ENCODE measurements around the gene MRGPRG. TPM values are rescaled to one million over a fixed set of nuclear protein-coding genes. Genes with fewer than 3 reads are reported as not detected.

Gene MRGPRG
- total RNA-seq, 1 donor from 2014 or later = not detected

DNA sequence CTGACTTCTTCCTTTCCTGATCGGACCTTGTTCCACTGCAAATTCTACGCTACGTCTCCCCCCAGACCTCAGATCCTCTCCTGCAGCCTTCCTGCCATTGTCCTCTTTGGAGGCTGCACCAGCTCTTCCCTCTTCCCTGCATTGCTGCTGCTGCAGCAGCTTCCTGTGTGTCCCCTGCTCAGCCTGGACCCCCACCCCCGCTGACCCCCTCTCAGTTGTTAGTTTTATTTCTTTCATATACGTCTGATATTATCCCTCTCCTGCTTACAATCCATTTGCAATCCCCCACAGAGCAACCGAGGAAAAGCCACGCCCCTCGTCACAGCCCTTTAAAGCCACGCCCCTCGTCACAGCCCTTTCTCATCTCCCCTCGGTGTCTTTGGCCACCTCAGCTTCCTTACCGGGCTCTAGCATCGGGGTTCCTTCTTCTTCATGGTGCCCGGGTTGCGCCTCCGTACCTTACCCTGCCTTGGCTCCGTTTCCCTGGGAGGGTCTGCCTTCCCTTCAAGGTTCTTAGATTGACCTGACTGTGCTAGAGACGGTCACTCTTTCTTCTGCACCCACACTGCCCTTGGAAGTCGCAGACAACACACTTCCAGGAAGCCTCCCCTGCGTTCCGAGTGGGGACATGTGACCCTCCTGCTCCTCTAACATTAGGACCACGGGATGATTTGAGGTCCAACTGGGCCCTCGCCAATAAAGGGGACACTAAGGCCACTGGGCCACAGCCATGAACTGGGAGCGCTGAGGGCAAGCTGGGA lies 4.8 kb downstream of the MRGPRG start:
- no peak for DNase-seq (ENCODE audit: extremely low read depth, low read depth, low spot score)

DNA sequence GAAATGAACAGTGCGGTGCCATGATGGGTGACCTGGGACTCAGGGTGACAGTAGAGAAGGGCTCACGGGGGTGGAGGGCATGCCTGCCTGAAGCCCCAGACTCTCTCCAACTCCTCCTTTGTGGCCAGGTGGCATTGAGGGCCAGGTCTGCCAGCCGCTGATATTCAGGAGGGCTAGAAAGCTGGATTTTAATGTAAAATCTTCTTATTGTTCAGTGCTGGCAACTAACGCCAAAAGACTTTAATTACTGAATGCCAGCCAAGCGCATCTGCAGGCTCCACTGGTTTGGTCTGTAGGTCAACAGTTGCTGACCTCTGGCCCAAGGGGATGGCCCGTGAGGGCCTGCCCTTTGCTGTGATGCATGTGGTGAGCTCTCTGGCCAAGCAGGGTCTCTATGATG lies 10.3 kb downstream of the MRGPRG start:
- DNase-seq (ENCODE audit: extremely low read depth, low read depth, low spot score) = no peak

DNA sequence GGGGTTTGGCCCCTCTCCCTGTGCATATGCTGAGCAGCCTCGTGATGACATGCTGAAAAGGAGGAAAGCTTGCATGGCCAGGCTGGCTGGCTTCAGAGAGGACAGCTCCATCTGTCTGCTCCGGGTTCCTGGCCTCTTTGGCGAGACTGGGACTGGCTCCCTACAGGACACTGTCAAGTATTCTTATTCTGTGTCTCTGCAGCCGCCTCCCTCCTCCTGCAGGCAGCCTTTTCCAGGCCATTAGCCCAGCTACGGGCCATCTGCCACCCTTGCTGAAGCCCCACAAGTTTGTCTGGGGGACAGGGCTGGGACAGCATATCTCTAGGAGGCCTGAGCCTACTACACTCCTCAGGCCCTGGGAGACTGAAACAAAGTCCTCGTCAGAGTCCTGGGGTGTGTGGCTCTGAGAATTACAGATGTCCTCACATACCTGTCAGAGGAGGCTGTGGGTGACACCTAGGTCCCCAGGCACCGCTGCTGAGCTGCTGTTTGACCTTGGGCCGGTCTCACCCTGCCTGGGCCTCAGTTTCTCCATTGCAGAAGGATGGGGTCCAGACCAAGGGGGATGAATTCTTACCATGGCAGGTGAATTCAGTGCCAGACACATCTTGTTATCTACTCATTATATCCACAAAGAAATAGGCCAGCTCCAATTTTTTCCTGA lies 11.0 kb downstream of the MRGPRG start:
- no peak for DNase-seq (ENCODE audit: extremely low read depth, low read depth, low spot score)

DNA sequence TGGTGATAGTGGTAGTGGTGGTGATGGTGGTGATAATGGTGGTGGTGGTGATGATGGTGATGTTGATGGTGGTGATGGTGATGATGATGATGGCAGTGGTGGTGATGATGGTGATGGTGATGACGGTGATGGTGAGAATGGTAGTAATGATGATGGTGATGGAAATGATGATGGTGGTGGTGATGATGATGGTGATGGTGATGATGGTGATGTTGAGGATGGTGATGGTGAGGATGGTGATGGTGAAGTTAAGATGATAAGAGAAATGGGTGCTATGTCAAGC lies 11.8 kb downstream of the MRGPRG start:
- no peak for DNase-seq (ENCODE audit: extremely low read depth, low read depth, low spot score)

DNA sequence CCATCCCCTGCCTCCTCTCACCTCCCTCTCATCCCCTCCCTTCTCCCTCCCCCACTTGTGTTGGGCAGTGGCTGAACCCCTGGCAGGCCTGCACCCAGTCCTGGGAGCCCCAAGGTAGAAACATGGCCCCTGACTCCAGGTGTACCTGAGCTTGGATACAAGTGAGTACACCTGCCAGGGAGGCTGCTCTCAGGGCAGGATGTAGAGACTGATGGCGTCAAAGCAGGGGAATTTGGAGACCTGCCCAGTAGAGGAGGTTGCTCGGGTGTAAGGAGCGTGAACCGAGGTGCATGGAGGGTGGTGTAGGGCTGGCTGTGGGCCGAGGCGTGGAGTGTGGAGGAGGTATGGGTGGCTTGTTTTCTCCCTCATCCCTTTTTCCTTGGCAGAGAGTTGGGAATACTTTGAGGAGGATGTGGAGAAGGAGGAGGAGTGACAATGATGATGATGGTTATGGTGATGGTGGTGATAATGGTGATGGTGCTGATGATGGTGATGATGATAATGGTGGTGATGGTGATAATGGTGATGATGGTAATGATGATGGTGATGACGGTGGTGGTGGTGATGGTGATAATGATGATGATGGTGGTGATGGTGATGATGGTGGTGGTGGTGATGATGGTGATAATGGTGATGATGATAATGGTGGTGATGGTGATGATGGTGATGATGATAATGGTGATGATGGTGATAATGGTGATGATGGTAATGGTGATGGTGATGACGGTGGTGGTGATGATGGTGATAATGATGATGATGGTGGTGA lies 12.3 kb downstream of the MRGPRG start:
- no peak for DNase-seq (ENCODE audit: extremely low read depth, low read depth, low spot score)

DNA sequence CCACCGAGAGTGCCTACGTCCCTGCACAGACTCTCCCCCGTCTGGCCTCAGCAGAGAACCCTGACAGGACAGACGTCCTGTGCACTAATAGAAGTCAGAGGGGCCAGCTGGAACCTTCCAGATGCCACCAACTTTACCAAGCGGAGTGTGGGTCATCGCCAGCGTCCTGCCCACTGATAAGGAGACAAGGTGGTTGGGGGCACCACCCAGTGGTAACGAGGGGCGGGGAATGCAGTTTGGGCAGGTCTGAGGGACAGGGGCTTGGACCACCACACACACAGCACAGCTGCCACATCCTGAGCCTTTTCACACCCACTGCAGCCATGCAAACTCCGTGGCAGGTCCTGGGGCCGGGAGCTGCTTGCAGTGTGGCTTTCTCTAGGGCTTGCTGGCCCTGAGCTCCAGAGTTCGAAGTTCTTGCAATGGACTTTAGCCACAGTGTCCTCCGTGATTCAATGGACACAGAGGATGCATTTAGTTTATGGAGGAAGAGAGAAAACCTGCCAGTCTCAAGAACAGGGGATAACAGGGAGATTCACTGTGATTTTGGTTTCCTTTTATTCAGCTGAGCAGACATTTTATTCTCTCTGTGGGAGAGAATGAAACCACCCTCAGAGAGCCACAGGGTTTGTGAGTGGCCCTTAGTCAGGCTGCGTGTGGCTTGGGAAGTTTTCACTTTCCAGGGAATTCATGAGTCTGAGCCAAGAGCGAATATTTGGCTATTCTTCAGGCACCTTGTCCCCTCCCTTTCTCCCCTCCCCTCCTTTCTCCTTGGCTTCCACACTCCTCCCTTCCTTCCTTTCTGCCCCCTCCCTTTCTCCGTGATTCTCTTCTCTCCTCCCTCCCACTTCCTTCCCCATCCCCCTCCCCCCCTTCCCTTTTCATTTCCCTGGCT lies 13.1 kb downstream of the MRGPRG start:
- DNase-seq (ENCODE audit: extremely low read depth, low read depth, low spot score) = no peak

DNA sequence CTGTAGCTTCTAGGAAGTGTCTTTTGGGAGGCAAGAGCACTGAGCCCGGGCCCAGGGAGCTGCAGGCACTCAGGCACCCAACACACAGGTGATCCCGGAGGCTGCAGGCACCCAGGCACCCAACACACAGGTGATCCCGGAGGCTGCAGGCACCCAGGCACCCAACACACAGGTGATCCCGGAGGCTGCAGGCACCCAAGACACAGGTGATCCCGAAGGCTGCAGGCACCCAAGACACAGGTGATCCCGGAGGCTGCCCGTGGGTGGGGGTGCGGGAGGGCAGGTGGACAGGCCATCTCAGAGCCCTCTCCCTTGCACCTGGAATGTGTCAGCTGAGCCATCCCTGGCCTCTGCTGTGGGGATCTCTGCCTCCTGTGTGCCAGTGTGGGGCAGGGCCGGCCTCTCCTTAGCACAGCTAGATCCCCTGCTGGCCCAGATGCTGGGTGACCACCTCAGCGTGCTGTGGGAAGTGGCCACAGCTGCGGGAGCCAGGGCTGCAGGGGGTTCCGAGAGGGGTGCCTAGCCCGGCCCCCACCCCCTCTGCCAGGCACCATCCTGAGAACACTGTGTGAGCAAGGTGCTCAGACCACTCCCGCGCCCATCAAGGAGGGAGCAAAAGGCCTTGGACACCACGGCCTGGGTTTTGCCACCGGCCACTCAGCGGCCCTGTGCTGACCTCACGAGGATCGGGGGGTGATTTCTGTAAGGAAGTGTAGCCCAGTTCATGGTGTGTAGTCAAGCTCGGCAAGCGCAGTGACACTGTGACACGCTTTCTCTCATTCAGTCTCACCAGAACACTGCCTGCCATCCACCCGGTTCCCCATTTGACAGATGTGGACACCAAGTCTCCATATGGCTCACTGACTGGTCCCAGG lies 14.2 kb downstream of the MRGPRG start:
- no peak for DNase-seq (ENCODE audit: extremely low read depth, low read depth, low spot score)

DNA sequence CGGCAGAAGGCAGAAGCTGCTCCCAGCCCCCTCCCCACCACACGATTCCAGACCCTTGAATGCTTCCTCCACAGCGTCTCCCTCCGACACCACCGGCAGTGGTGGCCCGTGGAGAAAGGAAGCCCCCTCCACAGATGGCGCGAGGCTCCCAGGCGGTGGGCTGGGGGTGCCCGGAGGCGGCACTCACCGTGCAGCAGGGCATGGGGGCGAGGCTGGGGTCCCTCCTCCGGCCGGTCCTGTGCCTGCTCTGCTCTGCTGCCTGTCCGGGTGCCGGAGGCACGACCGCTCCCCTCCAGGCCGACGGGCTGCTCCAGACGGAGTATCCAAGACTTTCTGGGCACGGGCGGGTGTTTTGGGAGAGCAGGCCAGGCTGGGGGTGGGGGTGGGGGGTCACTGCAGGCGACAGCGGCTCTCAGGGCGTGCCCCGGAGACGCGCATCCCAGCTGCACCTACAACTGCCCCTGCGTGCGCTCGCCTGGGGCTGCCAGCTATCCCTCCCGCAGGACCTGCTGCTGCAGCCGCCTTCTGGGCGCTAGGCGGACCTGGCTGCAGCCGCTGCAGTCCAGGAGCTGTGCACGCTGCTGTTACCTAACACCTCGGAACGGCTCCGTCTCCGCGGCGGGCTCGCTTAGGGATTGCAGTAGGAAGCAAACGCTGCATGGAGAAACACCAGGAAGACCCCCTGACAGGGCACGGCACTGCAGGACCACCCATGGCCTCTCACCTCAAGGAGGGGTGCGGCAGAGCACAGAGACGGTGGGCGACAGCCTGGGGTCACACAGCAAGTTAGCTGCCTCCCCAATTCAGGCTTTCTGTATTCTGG lies 15.2 kb downstream of the MRGPRG start:
- DNase-seq (ENCODE audit: extremely low read depth, low read depth, low spot score) = no peak

DNA sequence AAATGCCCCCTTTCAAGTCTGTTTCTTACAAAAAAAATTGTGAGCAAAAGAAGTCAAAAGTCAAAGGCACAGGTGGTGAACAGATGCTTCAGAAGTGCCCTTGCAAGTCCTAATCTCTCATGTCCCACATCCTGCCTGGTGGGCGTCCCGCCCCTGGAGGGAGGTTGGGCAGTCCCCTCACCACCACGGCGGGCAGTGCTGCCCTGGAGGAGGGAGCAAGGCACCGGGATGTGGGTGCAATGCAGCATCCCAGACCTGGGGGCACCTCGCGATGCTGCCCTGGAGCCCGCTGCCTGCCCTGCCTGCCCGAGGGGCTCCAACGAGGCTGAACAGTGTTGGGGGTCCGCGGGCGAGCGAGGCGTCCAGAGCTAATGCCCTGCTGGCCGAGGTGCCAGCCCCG lies 15.9 kb downstream of the MRGPRG start:
- DNase-seq (ENCODE audit: extremely low read depth, low read depth, low spot score) = no peak

DNA sequence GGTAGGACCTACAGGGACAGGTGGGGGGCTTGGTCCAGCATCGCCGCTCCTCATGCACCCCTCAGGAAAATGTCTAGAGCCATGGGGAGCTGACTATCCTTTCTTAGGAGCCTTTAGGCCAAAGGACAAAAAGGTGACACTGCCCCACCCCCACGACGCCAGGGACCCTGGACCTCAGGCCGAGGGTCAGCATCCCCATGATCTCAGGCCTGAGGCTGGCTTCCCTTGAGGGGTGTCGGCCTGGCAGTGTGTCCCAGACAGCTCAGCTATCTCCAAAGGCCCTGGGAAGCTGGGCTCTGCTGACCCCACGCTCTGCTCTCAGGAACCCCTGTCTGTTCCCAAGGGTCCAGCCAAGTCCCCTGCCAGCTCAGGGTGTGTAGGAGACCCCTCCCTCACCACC lies 16.3 kb downstream of the MRGPRG start:
- no peak for DNase-seq (ENCODE audit: extremely low read depth, low read depth, low spot score)

DNA sequence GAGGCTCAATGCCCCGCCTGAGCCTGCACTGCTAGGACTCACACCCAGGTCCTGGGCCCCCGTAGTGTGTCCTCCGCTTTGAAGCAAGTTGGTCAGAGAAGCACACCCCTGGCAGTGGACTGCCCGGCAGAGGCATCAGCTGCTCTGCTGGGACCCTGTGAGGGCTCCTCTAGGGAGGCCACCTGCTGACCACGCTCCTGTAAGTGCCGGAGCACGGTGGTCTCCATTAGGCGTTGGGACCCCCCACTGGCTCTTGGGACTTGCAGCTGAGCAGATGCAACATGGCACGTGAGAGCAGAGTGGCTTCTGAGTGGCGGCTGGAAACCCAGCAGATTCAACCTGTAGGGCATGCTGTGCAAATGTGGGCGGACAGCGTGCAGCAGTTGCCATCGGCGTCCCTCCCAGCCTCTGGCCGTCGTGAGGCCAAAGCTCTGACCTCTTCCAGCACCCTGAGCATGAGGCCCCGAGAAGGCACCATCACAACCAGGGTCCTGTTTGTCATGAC lies 16.9 kb downstream of the MRGPRG start:
- DNase-seq (ENCODE audit: extremely low read depth, low read depth, low spot score) = no peak

DNA sequence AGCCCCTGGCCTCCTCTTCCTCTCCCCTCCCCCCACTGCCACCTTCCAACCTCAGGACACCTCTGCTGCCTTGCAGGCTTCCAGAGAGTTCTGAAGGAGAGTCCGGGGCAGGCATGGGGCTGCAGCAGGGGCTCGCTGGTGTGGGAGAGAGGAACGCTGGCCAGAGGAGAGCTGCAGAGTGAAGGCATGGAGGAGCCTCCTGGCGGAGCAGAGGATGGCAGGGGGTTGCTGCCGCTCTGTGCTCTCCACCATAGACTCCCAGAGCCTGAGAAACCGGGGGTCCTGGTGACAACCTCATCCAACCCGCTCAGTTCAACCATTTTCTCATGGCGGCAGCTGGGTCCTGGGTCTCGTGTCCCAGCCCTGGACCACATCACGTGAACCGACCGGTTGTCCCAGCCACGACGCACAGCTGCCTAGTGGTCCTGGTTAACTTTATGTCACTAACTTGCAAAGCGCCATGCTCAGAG lies 17.5 kb downstream of the MRGPRG start:
- no peak for DNase-seq (ENCODE audit: extremely low read depth, low read depth, low spot score)

DNA sequence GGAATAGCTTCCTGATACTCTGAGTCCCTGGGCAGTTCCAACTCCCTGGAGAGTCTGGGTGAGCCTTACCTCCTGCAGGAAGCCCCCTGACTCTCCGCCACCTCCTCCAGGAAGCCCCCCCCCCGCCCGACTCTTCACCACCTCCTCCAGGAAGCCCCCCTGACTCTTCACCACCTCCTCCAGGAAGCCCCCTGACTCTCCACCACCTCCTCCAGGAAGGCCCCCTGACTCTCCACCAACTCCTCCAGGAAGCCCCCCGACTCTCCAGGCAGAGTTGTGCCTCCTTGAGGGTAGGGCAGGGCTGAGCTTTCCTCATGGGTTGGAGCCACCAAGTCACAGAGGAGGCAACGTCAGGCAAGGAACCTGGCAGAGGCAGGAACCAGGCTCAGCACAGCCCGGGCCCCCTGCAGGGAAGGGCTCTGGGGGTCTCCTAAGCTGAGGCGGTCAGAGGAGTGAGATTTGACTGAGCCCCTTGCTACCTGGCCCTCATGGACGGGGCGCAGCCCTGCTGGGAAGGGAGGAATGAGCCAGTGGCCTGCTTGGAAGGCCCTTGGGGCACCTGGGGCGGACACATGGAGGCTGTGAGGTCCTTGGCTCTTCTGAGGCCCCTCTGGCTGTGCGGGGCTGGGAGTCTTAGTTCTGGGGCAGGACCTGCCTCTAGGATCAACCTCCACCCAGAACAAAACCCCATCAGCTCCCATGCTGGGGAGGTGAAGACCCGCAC lies 18.1 kb downstream of the MRGPRG start:
- no peak for DNase-seq (ENCODE audit: extremely low read depth, low read depth, low spot score)

DNA sequence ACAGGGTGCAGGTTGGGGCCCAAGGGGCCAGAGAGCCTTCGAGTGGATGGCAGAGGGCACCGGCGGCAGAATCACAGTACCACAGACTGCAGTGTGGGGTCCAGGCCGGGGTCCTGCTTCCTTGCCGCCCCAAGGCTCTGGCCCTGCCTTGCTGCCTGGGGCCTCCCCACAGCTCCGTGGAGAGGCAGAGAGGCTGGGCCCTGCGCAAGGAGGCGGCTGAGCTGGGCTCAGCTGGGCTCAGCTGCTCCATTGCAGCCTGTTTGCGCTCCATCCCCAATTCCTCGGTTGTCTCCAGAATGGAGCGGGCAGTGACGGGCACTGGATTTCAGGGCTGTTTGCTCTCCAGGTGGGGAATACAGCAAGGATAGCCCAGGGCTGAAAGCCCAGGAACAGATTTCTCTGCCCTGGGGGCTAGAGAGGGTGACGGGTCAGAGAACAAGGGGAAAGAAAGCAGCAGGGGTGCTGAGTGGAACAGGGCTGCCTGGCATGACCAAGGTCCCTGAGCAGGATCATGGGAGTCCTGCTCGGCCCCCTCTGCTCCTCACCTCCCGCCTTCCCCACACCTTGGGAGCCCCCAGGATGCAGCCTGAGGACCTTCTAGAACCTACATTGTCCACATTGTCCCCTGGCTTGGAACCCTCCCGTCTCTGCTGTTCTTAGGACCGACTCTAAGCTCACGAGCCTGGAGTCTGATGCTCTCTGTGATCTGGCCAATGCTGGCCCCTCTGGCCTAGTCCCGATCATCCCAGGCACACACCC lies 18.9 kb downstream of the MRGPRG start:
- DNase-seq (ENCODE audit: extremely low read depth, low read depth, low spot score) = no peak

DNA sequence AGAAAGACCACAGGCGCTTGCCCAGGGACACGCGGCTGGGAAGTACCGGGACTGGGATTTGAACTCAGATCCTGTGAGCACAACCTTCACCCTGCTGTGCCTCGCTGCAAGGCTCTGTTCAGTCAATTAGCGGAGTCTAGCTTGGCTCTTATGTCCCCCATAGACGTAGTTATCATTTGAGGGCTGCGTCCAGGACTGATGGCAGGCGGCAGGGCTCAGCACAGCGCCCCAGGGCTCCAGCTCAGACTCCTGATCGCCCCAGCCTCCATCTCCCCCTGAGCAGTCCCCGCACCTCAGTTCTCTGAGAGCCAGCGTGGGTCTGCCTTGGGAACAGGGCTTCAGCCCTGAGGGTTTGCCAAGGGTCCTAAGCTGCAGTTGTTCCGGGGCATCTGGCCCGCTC lies 19.8 kb downstream of the MRGPRG start:
- no peak for DNase-seq (ENCODE audit: extremely low read depth, low read depth, low spot score)

DNA sequence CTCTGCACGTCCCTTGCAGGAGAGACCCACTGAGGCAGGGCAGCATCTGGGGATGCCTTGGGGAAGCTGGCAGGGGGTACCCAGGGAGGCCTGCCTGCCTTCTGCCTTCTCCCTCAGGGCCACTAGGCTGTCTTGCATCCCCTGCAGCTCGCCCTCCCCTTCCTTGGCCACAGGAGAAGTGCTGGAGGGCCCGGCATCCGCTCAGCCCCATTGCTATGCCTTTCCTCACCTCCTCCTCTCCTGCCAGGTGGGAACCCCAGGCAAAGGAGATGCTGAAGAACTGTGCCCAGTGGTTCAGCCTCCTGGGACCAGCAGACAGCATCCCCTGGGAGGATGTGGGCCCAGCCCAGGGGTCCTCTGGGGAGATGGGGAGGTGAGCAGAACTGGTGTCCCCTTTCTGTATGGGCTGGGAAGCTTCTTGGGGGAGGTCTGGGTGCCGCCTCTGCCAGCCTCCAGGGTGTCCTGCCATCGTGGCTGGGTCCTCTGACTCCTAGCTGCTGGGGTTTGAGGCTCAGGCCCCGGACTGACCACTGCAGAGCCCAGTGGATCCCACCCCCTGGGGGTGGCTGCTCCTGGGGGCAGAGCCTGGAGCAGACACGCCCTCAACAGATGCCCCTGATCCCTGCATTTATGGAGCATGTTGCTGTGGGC lies 20.6 kb downstream of the MRGPRG start:
- DNase-seq (ENCODE audit: extremely low read depth, low read depth, low spot score) = no peak

Data from glomerular endothelial cell (primary cell).